ENCODE data around the gene AGAP1.

DNA sequence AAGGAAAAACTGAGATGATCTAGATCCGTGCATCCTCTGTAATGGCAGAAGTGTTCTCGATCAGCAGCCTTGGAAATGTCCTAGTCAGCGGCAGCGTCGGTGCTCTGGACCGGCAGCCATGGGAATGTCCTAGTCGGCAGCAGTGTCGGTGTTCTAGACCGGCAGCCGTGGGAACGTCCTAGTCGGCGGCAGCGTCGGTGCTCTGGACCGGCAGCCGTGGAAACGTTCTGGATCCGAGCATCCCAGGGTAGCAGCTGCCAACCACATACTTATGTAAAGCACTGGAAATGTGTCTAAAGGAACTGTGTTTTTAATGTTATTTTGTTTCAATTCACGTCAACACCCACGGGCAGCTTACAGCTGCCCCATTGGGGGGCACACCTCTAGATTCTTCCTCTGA lies 615.6 kb downstream of the AGAP1 start:
- TF ChIP-seq POLR2AphosphoS5 (IDR thresholded peaks at IDR 0.05; ENCODE audit: low read depth, low read length) (no peak), SIN3A (IDR thresholded peaks at IDR 0.05; ENCODE audit: borderline replicate concordance, insufficient read depth, low read length) (no peak), TAF1 (IDR thresholded peaks at IDR 0.05; ENCODE audit: borderline replicate concordance, insufficient read depth, low read length) (no peak)
- TF ChIP-seq, protein P1, sequence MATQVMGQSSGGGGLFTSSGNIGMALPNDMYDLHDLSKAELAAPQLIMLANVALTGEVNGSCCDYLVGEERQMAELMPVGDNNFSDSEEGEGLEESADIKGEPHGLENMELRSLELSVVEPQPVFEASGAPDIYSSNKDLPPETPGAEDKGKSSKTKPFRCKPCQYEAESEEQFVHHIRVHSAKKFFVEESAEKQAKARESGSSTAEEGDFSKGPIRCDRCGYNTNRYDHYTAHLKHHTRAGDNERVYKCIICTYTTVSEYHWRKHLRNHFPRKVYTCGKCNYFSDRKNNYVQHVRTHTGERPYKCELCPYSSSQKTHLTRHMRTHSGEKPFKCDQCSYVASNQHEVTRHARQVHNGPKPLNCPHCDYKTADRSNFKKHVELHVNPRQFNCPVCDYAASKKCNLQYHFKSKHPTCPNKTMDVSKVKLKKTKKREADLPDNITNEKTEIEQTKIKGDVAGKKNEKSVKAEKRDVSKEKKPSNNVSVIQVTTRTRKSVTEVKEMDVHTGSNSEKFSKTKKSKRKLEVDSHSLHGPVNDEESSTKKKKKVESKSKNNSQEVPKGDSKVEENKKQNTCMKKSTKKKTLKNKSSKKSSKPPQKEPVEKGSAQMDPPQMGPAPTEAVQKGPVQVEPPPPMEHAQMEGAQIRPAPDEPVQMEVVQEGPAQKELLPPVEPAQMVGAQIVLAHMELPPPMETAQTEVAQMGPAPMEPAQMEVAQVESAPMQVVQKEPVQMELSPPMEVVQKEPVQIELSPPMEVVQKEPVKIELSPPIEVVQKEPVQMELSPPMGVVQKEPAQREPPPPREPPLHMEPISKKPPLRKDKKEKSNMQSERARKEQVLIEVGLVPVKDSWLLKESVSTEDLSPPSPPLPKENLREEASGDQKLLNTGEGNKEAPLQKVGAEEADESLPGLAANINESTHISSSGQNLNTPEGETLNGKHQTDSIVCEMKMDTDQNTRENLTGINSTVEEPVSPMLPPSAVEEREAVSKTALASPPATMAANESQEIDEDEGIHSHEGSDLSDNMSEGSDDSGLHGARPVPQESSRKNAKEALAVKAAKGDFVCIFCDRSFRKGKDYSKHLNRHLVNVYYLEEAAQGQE (IDR thresholded peaks at IDR 0.05; ENCODE audit: insufficient read depth in 1 of 2, low read depth in 2 of 2, low read length in 2 of 2), result no peak
